Measurements from ENCODE around the gene SPATA20.

The SPATA20 gene

GRCh38 chr17:50594128-50594823 is 47.3 kb downstream of the SPATA20 start:
- no peak for DNase-seq

GRCh38 chr17:50594892-50595291 is 47.9 kb downstream of the SPATA20 start:
- DNase-seq, result no peak

GRCh38 chr17:50596191-50597037 is 49.4 kb downstream of the SPATA20 start:
- peak in 1 of 56 donors; percentile 3 for DNase-seq

- DNase-seq, result no peak
These were observed 51.5 kb downstream of the SPATA20 start for GRCh38 chr17:50598487-50598886.

GRCh38 chr17:50599606-50600005 is 52.6 kb downstream of the SPATA20 start:
- DNase-seq, result no peak

GRCh38 chr17:50601823-50602375 is 54.9 kb downstream of the SPATA20 start:
- DNase-seq, result no peak

GRCh38 chr17:50602836-50603235 is 55.9 kb downstream of the SPATA20 start:
- DNase-seq, result no peak

GRCh38 chr17:50603340-50603739 is 56.4 kb downstream of the SPATA20 start:
- DNase-seq, result no peak

GRCh38 chr17:50604513-50604912 is 57.5 kb downstream of the SPATA20 start:
- DNase-seq, result peak in 9 of 56 donors; percentile 11 to 56 (median 17)

GRCh38 chr17:50605429-50605828 is 58.5 kb downstream of the SPATA20 start:
- DNase-seq, result no peak
